HCT116 (cell line): ENCODE measurements around the gene ALKBH1. TPM values are rescaled to one million over a fixed set of nuclear protein-coding genes. Genes with fewer than 3 reads are reported as not detected.

Experiments
- ATAC-seq: fragments of 200-7000 bp; cut with Tn5 transposase; 2 replicates; pipeline ENCODE4 v1.9.1; 2020; ENCODE audit warnings: mild to moderate bottlenecking, moderate library complexity
- BruUV-seq: library from RNA; stranded (reverse); fragments of 400-500 nt; replicated peaks from 2 replicates; lab custom pipeline; 2021; lab: Mats Ljungman, UMichigan
- CTCF ChIA-PET: fragments of 300-600 bp; sonication (Branson Sonifier 250); formaldehyde crosslinking; loops from one replicate; lab custom pipeline; 2021; ENCODE audit warnings: antibody characterized with exemption; lab: Charles Lee
- POLR2A ChIA-PET: fragments of 300-600, 350-600 bp; sonication (Branson Sonifier 250); formaldehyde crosslinking; loops from one replicate; lab custom pipeline; 2021; ENCODE audit warnings: antibody characterized with exemption; lab: Charles Lee
- RAD21 ChIA-PET, 2 experiments: fragments of 300-600 bp; sonication (Branson Sonifier 250); formaldehyde crosslinking; loops; one replicate each; lab custom pipeline; 2023; ENCODE audit warnings: low total read pairs in 2 of 2; ENCODE audit not compliant: uncharacterized antibody in 2 of 2, unreplicated experiment in 2 of 2, low non-redundant PET in 1 of 2; lab: Charles Lee
- DNase-seq: peaks from one replicate; pipeline ENCODE4 v3.0.0-alpha.2; 2010; ENCODE audit warnings: low read depth, low spot score
- H2AFZ ChIP-seq: fragments of 200-600 bp; shearing (Covaris generic), sonication (generic); 2 replicates; pipeline ENCODE4 v1.6.1; 2017; ENCODE audit warnings: low read depth, mixed run types, mixed read lengths, antibody characterized with exemption, low read length; ENCODE audit not compliant: poor library complexity, severe bottlenecking
- H3K27ac ChIP-seq: 2 replicates; pipeline ENCODE4 v1.5.1; 2012; ENCODE audit warnings: low read depth, low read length
- H3K27me3 ChIP-seq: fragments of 200-600 bp; sonication (generic); 2 replicates; pipeline ENCODE4 v1.6.1; 2016; ENCODE audit warnings: mixed run types, low read length, mixed read lengths; ENCODE audit not compliant: insufficient read depth
- H3K36me3 ChIP-seq, 2 experiments: fragments of 200-500 bp in 1 of 2; fragments of 200-600 bp in 1 of 2; sonication (Bioruptor generic) in 1 of 2; sonication (generic) in 1 of 2; 2 replicates each; pipeline versions ENCODE4 v1.5.1 to v1.6.1; 2014 to 2016; ENCODE audit warnings: low read length in 2 of 2, inconsistent platforms in 1 of 2, mixed read lengths in 1 of 2, mixed run types in 1 of 2; ENCODE audit not compliant: insufficient read depth in 2 of 2, control insufficient read depth in 1 of 2
- H3K4me1 ChIP-seq, 2 experiments: fragments of 200-600 bp in 1 of 2; sonication (generic) in 1 of 2; 2 replicates each; pipeline versions ENCODE4 v1.5.1 to v1.6.1; 2012 to 2017; ENCODE audit warnings: low read length in 2 of 2, inconsistent platforms in 1 of 2, mild to moderate bottlenecking in 1 of 2, mixed read lengths in 1 of 2, mixed run types in 1 of 2, moderate library complexity in 1 of 2; ENCODE audit not compliant: insufficient read depth in 2 of 2, control insufficient read depth in 1 of 2
- H3K4me2 ChIP-seq: fragments of 200-600 bp; sonication (generic); 2 replicates; pipeline ENCODE4 v1.6.1; 2017; ENCODE audit warnings: mixed run types, low read length, mixed read lengths
- H3K4me3 ChIP-seq, 2 experiments: fragments of 200-600 bp in 1 of 2; sonication (generic) in 1 of 2; replicated peaks in 1 of 2; 2 replicates each; pipeline ENCODE4 v1.5.1; 2011 to 2016; ENCODE audit warnings: low read length in 2 of 2, control low read depth in 1 of 2, low read depth in 1 of 2, mild to moderate bottlenecking in 1 of 2, mixed read lengths in 1 of 2, mixed run types in 1 of 2
- H3K79me2 ChIP-seq: fragments of 200-600 bp; sonication (generic); 2 replicates; pipeline ENCODE4 v1.6.1; 2017; ENCODE audit warnings: mild to moderate bottlenecking, mixed run types, low read length, moderate library complexity, mixed read lengths; ENCODE audit not compliant: insufficient read depth
- H3K9ac ChIP-seq: fragments of 200-600 bp; sonication (generic); 2 replicates; pipeline ENCODE4 v1.6.1; 2016; ENCODE audit warnings: low read length, mixed read lengths
- H3K9me2 ChIP-seq: fragments of 200-600 bp; sonication (generic), shearing (Covaris generic); 2 replicates; pipeline ENCODE4 v1.6.1; 2017; ENCODE audit warnings: mixed run types, mild to moderate bottlenecking, moderate library complexity; ENCODE audit not compliant: insufficient read depth
- H3K9me3 ChIP-seq, 2 experiments: fragments of 200-500 bp in 1 of 2; fragments of 200-600 bp in 1 of 2; sonication (Bioruptor generic) in 1 of 2; sonication (generic) in 1 of 2; 2 replicates each; pipeline ENCODE4 v1.6.1; 2014 to 2017; ENCODE audit warnings: low read length in 2 of 2, mixed read lengths in 2 of 2, inconsistent platforms in 1 of 2, low read depth in 1 of 2, mild to moderate bottlenecking in 1 of 2, mixed run types in 1 of 2, moderate library complexity in 1 of 2; ENCODE audit not compliant: control insufficient read depth in 1 of 2, insufficient read depth in 1 of 2
- H4K20me1 ChIP-seq: fragments of 200-600 bp; sonication (generic), shearing (Covaris generic); 2 replicates; pipeline ENCODE4 v1.6.1; 2017; ENCODE audit warnings: mixed run types, mild to moderate bottlenecking, moderate library complexity; ENCODE audit not compliant: insufficient read depth
- ATF3 ChIP-seq: IDR thresholded peaks from 2 replicates; pipeline ENCODE4 v1.6.1; 2012
- CBX3 ChIP-seq: IDR thresholded peaks from 2 replicates; pipeline ENCODE4 v1.6.1; 2012; ENCODE audit warnings: low read depth
- CEBPB ChIP-seq: IDR thresholded peaks from 2 replicates; pipeline ENCODE4 v1.6.1; 2012; ENCODE audit warnings: low read depth
- EGR1 ChIP-seq: IDR thresholded peaks from 2 replicates; pipeline ENCODE4 v1.6.1; 2012; ENCODE audit warnings: low read depth
- EZH2 ChIP-seq: fragments of 200-600 bp; sonication (generic); IDR thresholded peaks from 2 replicates; pipeline ENCODE4 v1.6.1; 2017; ENCODE audit warnings: antibody characterized with exemption, mixed run types
- FOSL1 ChIP-seq: IDR thresholded peaks from 2 replicates; pipeline ENCODE4 v1.6.1; 2012; ENCODE audit warnings: low read depth
- MAX ChIP-seq: IDR thresholded peaks from 2 replicates; pipeline ENCODE4 v1.6.1; 2012
- POLR2A ChIP-seq: IDR thresholded peaks from 2 replicates; pipeline ENCODE4 v1.7.0; 2011; ENCODE audit warnings: borderline replicate concordance; ENCODE audit not compliant: insufficient read depth, insufficient read length; ENCODE audit errors: extremely low read depth
- REST ChIP-seq: IDR thresholded peaks from 2 replicates; pipeline ENCODE4 v1.6.1; 2012; ENCODE audit warnings: low read depth
- SIN3A ChIP-seq: IDR thresholded peaks from 2 replicates; pipeline ENCODE4 v1.6.1; 2012; ENCODE audit warnings: low read depth
- SP1 ChIP-seq: IDR thresholded peaks from 2 replicates; pipeline ENCODE4 v1.6.1; 2012; ENCODE audit warnings: low read depth
- SRF ChIP-seq: IDR thresholded peaks from 2 replicates; pipeline ENCODE4 v1.6.1; 2012; ENCODE audit warnings: low read depth
- ZFX ChIP-seq: fragments of 450-650 bp; IDR thresholded peaks from 2 replicates; pipeline ENCODE4 v1.6.1; 2017
- intact Hi-C: fragments of 100-400 bp; cut with micrococcal nuclease; formaldehyde crosslinking; loops from 2 replicates; pipeline ENCODE4 v1.10.0; 2022
- total RNA-seq: library from RNA; stranded (reverse); gene quantifications from one replicate; pipeline ENCODE4 v1.2.1, GENCODE V29; 2021; ENCODE audit not compliant: unreplicated experiment

ALKBH1 gene
- total RNA-seq, 1 experiment from 2014 or later = 14.4 TPM

GRCh38 chr14:77657280-77657679, 50.5 kb downstream of the ALKBH1 start:
- Histone ChIP-seq H3K27me3 (no peaks in the 10 kb centered on the region), H3K9me2 (no peaks in the 10 kb centered on the region), H3K9me3 (no peaks in the 10 kb centered on the region), H4K20me1 (no peaks in the 10 kb centered on the region), H2AFZ (no peak overlapping the region), H3K79me2 (no peaks in the 10 kb centered on the region), H3K36me3 (no peaks in the 10 kb centered on the region), H3K4me2 (no peak overlapping the region), H3K4me1 (no peaks in the 10 kb centered on the region), H3K9ac (no peak overlapping the region), H3K27ac (no peak overlapping the region), H3K4me3 (no peak overlapping the region)
- DNase-seq (no peak), ATAC-seq (no peak)
- ChIA-PET RAD21 (no interaction called here), POLR2A (no interaction called here), CTCF (no interaction called here)
- intact Hi-C loops = loop anchor here (5.0 kb wide), 2 partner anchors 145 to 940 kb away; partner anchors contain the start of gene ADCK1
- no TSS peak for BruUV-seq
- TF ChIP-seq ATF3 (no peak), ZFX (no peak), EGR1 (no peak), FOSL1 (no peak), POLR2A (no peak), SIN3A (no peak), CBX3 (no peak), EZH2 (no peak), CEBPB (no peak), REST (no peak), SRF (no peak), MAX (no peak), SP1 (no peak)
